Measurements from ENCODE around the gene NCAM2.

GRCh38 chr21:21003701-21004100 is 5.5 kb downstream of the NCAM2 start:
- TF ChIP-seq, protein P1, sequence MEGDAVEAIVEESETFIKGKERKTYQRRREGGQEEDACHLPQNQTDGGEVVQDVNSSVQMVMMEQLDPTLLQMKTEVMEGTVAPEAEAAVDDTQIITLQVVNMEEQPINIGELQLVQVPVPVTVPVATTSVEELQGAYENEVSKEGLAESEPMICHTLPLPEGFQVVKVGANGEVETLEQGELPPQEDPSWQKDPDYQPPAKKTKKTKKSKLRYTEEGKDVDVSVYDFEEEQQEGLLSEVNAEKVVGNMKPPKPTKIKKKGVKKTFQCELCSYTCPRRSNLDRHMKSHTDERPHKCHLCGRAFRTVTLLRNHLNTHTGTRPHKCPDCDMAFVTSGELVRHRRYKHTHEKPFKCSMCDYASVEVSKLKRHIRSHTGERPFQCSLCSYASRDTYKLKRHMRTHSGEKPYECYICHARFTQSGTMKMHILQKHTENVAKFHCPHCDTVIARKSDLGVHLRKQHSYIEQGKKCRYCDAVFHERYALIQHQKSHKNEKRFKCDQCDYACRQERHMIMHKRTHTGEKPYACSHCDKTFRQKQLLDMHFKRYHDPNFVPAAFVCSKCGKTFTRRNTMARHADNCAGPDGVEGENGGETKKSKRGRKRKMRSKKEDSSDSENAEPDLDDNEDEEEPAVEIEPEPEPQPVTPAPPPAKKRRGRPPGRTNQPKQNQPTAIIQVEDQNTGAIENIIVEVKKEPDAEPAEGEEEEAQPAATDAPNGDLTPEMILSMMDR (IDR thresholded peaks at IDR 0.05; ENCODE audit: low read length): peak; percentile 77
- no peak for TF ChIP-seq EZH2 (IDR thresholded peaks at IDR 0.05; ENCODE audit: borderline replicate concordance, low read length)

Data from OCI-LY1 (cell line).